Sciatic nerve (tissue), 2 donors: ENCODE results near the gene RGMA. TPM values are rescaled to one million over a fixed set of nuclear protein-coding genes. Genes with fewer than 3 reads are reported as not detected.

ENCODE experiments used
- ATAC-seq: fragments of 200-7000 bp; cut with Tn5 transposase; one replicate; pipeline ENCODE4 v1.9.1; 2020; ENCODE audit warnings: mild to moderate bottlenecking, moderate library complexity
- DNase-seq: peaks from one replicate; pipeline ENCODE4 v3.0.0-alpha.2; 2020; ENCODE audit warnings: low spot score
- intact Hi-C: fragments of 100-400 bp; cut with DNase I; formaldehyde crosslinking; loops from one replicate; pipeline ENCODE4 v1.14.2; 2022
- total RNA-seq: library from RNA; stranded (reverse); fragmentation: NEBNext Ultra II Directional; extraction: Animal tissue kit (Norgen Biotek cat#: 25700); gene quantifications from one replicate; pipeline ENCODE4 v1.2.1, GENCODE V29; 2021
- donor health status: DM: no; HTN: no; CAD: no.
- donor health status: DM: no; HTN: no; CAD: no.

The RGMA gene
- total RNA-seq, 1 donor from 2014 or later: 47.1 TPM

GRCh38 chr15:93103823-93104222 lies 14.8 kb upstream of the RGMA start:
- no peak for DNase-seq
- ATAC-seq: no peak
- intact Hi-C loops: no loop called here

- DNase-seq (no peak), ATAC-seq (no peak)
- intact Hi-C loops: no loop called here
Observed at GRCh38 chr15:93102211-93102610, 13.2 kb upstream of the RGMA start.

GRCh38 chr15:93093765-93094164 lies 4.8 kb upstream of the RGMA start:
- intact Hi-C loops: loop anchor here (10.0 kb wide), 1 partner anchor 901 kb away; no protein-coding TSS in a partner anchor
- ATAC-seq (no peak), DNase-seq (no peak)

GRCh38 chr15:93091465-93091864 lies 2.5 kb upstream of the RGMA start:
- ATAC-seq: no peak
- intact Hi-C loops: loop anchor here (10.0 kb wide), 1 partner anchor 903 kb away; no protein-coding TSS in a partner anchor
- DNase-seq: no peak

GRCh38 chr15:93089727-93090305 lies 805 bp upstream of the RGMA start:
- intact Hi-C loops: loop anchor here (10.0 kb wide), 1 partner anchor 905 kb away; no protein-coding TSS in a partner anchor
- peak; percentile 73 for ATAC-seq
- DNase-seq: no peak

GRCh38 chr15:93088200-93088980 lies 621 bp downstream of the RGMA start:
- DNase-seq: no peak

GRCh38 chr15:93087825-93088199 lies 1.2 kb downstream of the RGMA start:
- DNase-seq (peak; percentile 89), ATAC-seq (peak; percentile 75)
- intact Hi-C loops: no loop called here

More at GRCh38 chr15:93088200-93088980, 621 bp downstream of the RGMA start:
- intact Hi-C loops: no loop called here
- peak; percentile 44 for ATAC-seq

GRCh38 chr15:93086791-93087190 lies 2.2 kb downstream of the RGMA start:
- DNase-seq (no peak), ATAC-seq (no peak)
- intact Hi-C loops: no loop called here

- DNase-seq (no peak), ATAC-seq (no peak)
- intact Hi-C loops: no loop called here
Observed at GRCh38 chr15:93085692-93086091, 3.3 kb downstream of the RGMA start.

GRCh38 chr15:93082861-93083260 lies 6.2 kb downstream of the RGMA start:
- ATAC-seq (no peak), DNase-seq (no peak)
- intact Hi-C loops: no loop called here

- no peak for ATAC-seq
- intact Hi-C loops: no loop called here
- no peak for DNase-seq
Observed at GRCh38 chr15:93081399-93081798, 7.6 kb downstream of the RGMA start.

GRCh38 chr15:93080451-93080850 lies 8.6 kb downstream of the RGMA start:
- intact Hi-C loops: no loop called here
- DNase-seq (no peak), ATAC-seq (no peak)

- ATAC-seq: no peak
- intact Hi-C loops: no loop called here
- no peak for DNase-seq
Observed at GRCh38 chr15:93076875-93077274, 12.1 kb downstream of the RGMA start.

GRCh38 chr15:93076217-93076616 lies 12.8 kb downstream of the RGMA start:
- DNase-seq (no peak), ATAC-seq (no peak)
- intact Hi-C loops: no loop called here

- no peak for ATAC-seq
- intact Hi-C loops: no loop called here
- no peak for DNase-seq
Observed at GRCh38 chr15:93074599-93074998, 14.4 kb downstream of the RGMA start.

GRCh38 chr15:93073465-93073952 lies 15.5 kb downstream of the RGMA start:
- DNase-seq (peak; percentile 77), ATAC-seq (peak; percentile 24)
- intact Hi-C loops: no loop called here

- intact Hi-C loops: no loop called here
- ATAC-seq: peak; percentile 80
- peak; percentile 92 for DNase-seq
Observed at GRCh38 chr15:93072411-93073394, 16.3 kb downstream of the RGMA start.

GRCh38 chr15:93072011-93072410 lies 17.0 kb downstream of the RGMA start:
- DNase-seq: no peak
- intact Hi-C loops: no loop called here
- peak; percentile 61 for ATAC-seq

GRCh38 chr15:93071469-93071936 lies 17.5 kb downstream of the RGMA start:
- ATAC-seq: peak; percentile 7
- no peak for DNase-seq
- intact Hi-C loops: no loop called here
